MM.1S (cell line): Measurements from ENCODE around the gene GNB1.

ENCODE experiments used
- CTCF ChIP-seq: fragments of 300-600 bp; sonication (generic); IDR thresholded peaks from 2 replicates; pipeline ENCODE4 v1.5.1; 2016; ENCODE audit warnings: antibody characterized with exemption, low read length, mixed read lengths
- EZH2phosphoT487 ChIP-seq: fragments of 300-600 bp; sonication (generic); IDR thresholded peaks from 2 replicates; pipeline ENCODE4 v1.6.1; 2018; ENCODE audit warnings: antibody characterized with exemption, low read length

GRCh38 chr1:1925437-1926345 lies 34.8 kb upstream of the GNB1 start:
- TF ChIP-seq CTCF: no peak
- TF ChIP-seq EZH2phosphoT487: no peak
